ENCODE results near the gene HEATR5A. TPM values are rescaled to one million over a fixed set of nuclear protein-coding genes. Genes with fewer than 3 reads are reported as not detected.
A peak's percentile ranks its signal among the peaks of the same experiment; 100 is the strongest.

Gene HEATR5A
- total and polyA plus RNA-seq, 2 of the 13 experiments (the other 11 are each of a cell fraction or from before 2014, with no cell fraction given) = 36.4 to 105 TPM

DNA sequence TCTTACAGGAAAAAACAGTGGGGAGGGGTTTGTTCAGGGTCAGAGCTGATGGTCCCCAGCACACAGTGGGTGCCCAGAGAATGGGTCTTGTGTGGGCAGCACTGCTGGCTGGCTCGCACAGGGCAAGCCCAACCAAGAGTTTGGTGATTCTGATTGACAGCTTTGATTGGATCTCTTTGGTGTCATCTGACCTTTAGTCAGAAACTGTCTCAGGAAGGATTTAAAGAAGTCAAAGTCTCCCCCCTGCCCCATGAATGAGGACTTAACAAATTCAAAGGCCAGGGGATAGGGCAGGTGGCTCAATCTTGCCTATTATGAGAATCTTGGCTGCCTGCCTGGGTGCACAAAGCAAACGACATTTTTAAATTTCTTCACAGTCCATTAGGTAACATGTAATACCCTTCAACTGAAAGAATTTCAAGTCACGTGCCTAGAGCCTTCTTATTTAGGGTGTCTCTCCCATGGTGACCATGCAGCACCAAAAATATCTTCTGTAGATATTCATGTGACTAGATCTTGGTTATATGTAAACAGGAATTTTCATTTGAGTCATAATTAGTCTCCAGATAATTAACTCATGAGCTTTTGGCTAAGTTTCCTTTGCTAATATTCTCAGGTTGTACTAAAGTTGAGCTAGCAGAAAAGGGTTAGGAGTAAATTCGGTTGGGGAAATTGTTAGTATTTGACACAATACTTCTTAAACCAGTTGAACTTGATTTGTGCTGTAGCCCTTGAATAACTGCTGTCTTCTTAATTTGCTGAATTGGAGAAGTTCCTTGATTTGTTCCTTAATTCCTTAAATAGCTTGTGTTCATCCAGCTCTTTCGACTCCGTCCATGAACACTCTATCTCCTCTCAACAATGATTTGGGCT lies 158.3 kb downstream of the HEATR5A start (continued):
- TF ChIP-seq, protein P1, sequence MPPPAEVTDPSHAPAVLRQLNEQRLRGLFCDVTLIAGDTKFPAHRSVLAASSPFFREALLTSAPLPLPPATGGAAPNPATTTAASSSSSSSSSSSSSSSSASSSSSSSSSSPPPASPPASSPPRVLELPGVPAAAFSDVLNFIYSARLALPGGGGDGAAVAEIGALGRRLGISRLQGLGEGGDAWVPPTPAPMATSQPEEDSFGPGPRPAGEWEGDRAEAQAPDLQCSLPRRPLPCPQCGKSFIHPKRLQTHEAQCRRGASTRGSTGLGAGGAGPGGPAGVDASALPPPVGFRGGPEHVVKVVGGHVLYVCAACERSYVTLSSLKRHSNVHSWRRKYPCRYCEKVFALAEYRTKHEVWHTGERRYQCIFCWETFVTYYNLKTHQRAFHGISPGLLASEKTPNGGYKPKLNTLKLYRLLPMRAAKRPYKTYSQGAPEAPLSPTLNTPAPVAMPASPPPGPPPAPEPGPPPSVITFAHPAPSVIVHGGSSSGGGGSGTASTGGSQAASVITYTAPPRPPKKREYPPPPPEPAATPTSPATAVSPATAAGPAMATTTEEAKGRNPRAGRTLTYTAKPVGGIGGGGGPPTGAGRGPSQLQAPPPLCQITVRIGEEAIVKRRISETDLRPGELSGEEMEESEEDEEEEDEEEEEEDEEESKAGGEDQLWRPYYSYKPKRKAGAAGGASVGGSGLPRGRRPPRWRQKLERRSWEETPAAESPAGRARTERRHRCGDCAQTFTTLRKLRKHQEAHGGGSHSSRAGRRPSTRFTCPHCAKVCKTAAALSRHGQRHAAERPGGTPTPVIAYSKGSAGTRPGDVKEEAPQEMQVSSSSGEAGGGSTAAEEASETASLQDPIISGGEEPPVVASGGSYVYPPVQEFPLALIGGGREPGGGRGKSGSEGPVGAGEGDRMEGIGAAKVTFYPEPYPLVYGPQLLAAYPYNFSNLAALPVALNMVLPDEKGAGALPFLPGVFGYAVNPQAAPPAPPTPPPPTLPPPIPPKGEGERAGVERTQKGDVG (CRISPR knock-in tag; IDR thresholded peaks at IDR 0.05; ENCODE audit: borderline replicate concordance) = peak; percentile 92; the same call in 1 of the 2 replicates
- TF ChIP-seq ZNF124 (CRISPR knock-in tag; IDR thresholded peaks at IDR 0.05) (peak; percentile 97; the same call in 1 of the 2 replicates), ZSCAN29 (CRISPR knock-in tag; conservative IDR thresholded peaks at IDR 0.05) (0 out of 2 replicates have a peak, but pooled peaks have one; percentile 71), ZNF562 (CRISPR knock-in tag; IDR thresholded peaks at IDR 0.05; ENCODE audit: borderline replicate concordance) (no peak), ZNF292 (CRISPR knock-in tag; IDR thresholded peaks at IDR 0.05; ENCODE audit: borderline replicate concordance, low read depth) (peak; percentile 91; the same call in 1 of the 2 replicates), CCDC6 (CRISPR knock-in tag; IDR thresholded peaks at IDR 0.05) (no peak), ZNF790 (CRISPR knock-in tag; IDR thresholded peaks at IDR 0.05; ENCODE audit: borderline replicate concordance) (peak; percentile 74), ZNF512B (CRISPR knock-in tag; IDR thresholded peaks at IDR 0.05; ENCODE audit: borderline replicate concordance) (peak; percentile 97), MIXL1 (CRISPR knock-in tag; IDR thresholded peaks at IDR 0.05) (peak; percentile 53; the same call in 1 of the 2 replicates), MIER2 (CRISPR knock-in tag; IDR thresholded peaks at IDR 0.05) (peak; percentile 74; the same call in 1 of the 2 replicates), MTA3 (CRISPR knock-in tag; IDR thresholded peaks at IDR 0.05) (no peak), BCL6 (CRISPR knock-in tag; IDR thresholded peaks at IDR 0.05) (peak; percentile 77), EZH2 (conservative IDR thresholded peaks at IDR 0.05; ENCODE audit: low read depth, low read length) (no peak), RARA (CRISPR knock-in tag; IDR thresholded peaks at IDR 0.05) (peak; percentile 73), PCBP1 (IDR thresholded peaks at IDR 0.05; ENCODE audit: borderline replicate concordance, low read depth, low read length) (no peak)
- TF ChIP-seq, protein P2, sequence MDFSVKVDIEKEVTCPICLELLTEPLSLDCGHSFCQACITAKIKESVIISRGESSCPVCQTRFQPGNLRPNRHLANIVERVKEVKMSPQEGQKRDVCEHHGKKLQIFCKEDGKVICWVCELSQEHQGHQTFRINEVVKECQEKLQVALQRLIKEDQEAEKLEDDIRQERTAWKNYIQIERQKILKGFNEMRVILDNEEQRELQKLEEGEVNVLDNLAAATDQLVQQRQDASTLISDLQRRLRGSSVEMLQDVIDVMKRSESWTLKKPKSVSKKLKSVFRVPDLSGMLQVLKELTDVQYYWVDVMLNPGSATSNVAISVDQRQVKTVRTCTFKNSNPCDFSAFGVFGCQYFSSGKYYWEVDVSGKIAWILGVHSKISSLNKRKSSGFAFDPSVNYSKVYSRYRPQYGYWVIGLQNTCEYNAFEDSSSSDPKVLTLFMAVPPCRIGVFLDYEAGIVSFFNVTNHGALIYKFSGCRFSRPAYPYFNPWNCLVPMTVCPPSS (IDR thresholded peaks at IDR 0.05) = no peak
- TF ChIP-seq, protein P3, sequence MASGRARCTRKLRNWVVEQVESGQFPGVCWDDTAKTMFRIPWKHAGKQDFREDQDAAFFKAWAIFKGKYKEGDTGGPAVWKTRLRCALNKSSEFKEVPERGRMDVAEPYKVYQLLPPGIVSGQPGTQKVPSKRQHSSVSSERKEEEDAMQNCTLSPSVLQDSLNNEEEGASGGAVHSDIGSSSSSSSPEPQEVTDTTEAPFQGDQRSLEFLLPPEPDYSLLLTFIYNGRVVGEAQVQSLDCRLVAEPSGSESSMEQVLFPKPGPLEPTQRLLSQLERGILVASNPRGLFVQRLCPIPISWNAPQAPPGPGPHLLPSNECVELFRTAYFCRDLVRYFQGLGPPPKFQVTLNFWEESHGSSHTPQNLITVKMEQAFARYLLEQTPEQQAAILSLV (CRISPR knock-in tag; IDR thresholded peaks at IDR 0.05; ENCODE audit: borderline replicate concordance) = no peak
- TF ChIP-seq, protein P4, sequence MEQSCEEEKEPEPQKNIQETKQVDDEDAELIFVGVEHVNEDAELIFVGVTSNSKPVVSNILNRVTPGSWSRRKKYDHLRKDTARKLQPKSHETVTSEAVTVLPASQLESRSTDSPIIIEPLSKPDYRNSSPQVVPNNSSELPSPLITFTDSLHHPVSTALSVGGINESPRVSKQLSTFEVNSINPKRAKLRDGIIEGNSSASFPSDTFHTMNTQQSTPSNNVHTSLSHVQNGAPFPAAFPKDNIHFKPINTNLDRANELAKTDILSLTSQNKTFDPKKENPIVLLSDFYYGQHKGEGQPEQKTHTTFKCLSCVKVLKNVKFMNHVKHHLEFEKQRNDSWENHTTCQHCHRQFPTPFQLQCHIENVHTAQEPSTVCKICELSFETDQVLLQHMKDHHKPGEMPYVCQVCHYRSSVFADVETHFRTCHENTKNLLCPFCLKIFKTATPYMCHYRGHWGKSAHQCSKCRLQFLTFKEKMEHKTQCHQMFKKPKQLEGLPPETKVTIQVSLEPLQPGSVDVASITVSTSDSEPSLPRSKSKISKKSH (CRISPR knock-in tag; IDR thresholded peaks at IDR 0.05; ENCODE audit: borderline replicate concordance) = no peak
